Measurements from ENCODE around the gene TRAK1.
"Not testable (repeated sequence)": the region's sequence is repeated elsewhere in the genome, so short reads cannot be mapped to it uniquely, and the experiment has no call there.

Gene TRAK1

GRCh38 chr3:42090973-42091731, at the start of gene TRAK1:
Gene TRAK1, plus strand, starts transcription at chr3:42091357. Its CDS starts 113 bp downstream, at chr3:42091470.
- no peak for DNase-seq

- no peak for DNase-seq
These were observed 48.4 kb upstream of the TRAK1 start for GRCh38 chr3:42042747-42043098.

GRCh38 chr3:42043099-42043813, 47.9 kb upstream of the TRAK1 start:
- no peak for DNase-seq

- DNase-seq, result no peak
These were observed 45.4 kb upstream of the TRAK1 start for GRCh38 chr3:42045708-42046243.

GRCh38 chr3:42048526-42048925, 42.6 kb upstream of the TRAK1 start:
- DNase-seq, result not testable (repeated sequence)

- DNase-seq, result no peak
These were observed 41.0 kb upstream of the TRAK1 start for GRCh38 chr3:42050126-42050525.

- peak; percentile 63 for DNase-seq
These were observed 39.6 kb upstream of the TRAK1 start for GRCh38 chr3:42051384-42052131.

- no peak for DNase-seq
These were observed 39.0 kb upstream of the TRAK1 start for GRCh38 chr3:42052132-42052483.

- peak; percentile 87 for DNase-seq
These were observed 38.4 kb upstream of the TRAK1 start for GRCh38 chr3:42052484-42053351.

- DNase-seq, result no peak
These were observed 37.7 kb upstream of the TRAK1 start for GRCh38 chr3:42053476-42053875.

GRCh38 chr3:42055291-42055690, 35.9 kb upstream of the TRAK1 start:
- DNase-seq, result no peak

- no peak for DNase-seq
These were observed 34.3 kb upstream of the TRAK1 start for GRCh38 chr3:42056840-42057239.

- no peak for DNase-seq
These were observed 33.5 kb upstream of the TRAK1 start for GRCh38 chr3:42057561-42058211.

- DNase-seq, result peak; percentile 33
These were observed 30.0 kb upstream of the TRAK1 start for GRCh38 chr3:42061025-42061712.

GRCh38 chr3:42061713-42062380, 29.3 kb upstream of the TRAK1 start:
- no peak for DNase-seq

GRCh38 chr3:42062464-42062863, 28.7 kb upstream of the TRAK1 start:
- no peak for DNase-seq

- peak; percentile 35 for DNase-seq
These were observed 27.3 kb upstream of the TRAK1 start for GRCh38 chr3:42063888-42064287.

- peak; percentile 38 for DNase-seq
These were observed 24.5 kb upstream of the TRAK1 start for GRCh38 chr3:42066516-42067181.

- peak; percentile 22 for DNase-seq
These were observed 23.8 kb upstream of the TRAK1 start for GRCh38 chr3:42067326-42067725.

All from hematopoietic multipotent progenitor cell treated with erythropoietin and hydrocortisone succinate and interleukin-3 and kit ligand, for 4 days (in vitro differentiated cells).